ENCODE measurements around the gene IGFBP7. TPM values are rescaled to one million over a fixed set of nuclear protein-coding genes. Genes with fewer than 3 reads are reported as not detected.

IGFBP7 gene
- total RNA-seq, 1 donor = 16.6 TPM

DNA sequence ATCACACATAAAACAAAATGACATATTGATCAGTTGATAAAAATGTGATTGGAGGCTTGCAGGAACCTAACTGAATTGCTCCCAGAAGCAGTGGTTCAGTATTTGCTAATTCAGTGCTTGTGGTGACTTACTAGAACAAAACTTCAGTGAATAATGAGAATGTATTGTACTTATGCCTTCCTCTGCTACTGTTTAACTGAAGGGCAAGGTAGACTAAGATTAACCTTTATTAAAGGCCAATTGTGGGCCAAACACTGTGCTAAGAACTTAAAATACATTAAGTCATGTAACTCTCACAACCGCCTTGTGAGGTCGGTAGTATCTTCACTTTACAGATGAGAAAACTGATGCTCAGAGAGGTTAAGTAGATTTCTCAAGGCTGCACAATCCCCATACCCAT is 14.9 kb downstream of the IGFBP7 start:
- Histone ChIP-seq H3K4me3 (ENCODE audit: low read length) (no peak overlapping the region), H3K9me3 (ENCODE audit: low read depth, low read length) (no peaks in the 10 kb centered on the region), H3K4me1 (ENCODE audit: insufficient read depth, low read length) (peaks cover 6% of the 10 kb centered on the region), H3K27me3 (ENCODE audit: insufficient read depth, low read length) (no peaks in the 10 kb centered on the region)

DNA sequence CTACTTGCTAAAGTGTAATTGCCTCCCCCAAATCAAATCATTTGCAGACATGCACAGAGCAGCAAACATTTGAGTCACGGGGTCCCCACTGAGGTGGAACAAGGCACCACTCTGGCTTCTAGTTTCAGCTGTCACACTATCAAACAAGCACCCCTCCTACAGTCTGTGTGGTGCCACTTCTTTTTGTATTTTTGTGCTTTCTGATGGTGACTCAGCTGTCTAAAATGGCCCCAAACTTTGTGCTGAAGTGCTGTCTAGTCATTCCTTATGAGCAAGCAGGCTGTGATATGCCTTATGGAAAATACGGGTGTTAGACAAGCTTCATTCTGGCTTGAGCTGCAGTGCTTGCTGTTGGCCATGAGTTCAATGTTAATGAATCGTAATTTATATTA is 15.4 kb downstream of the IGFBP7 start:
- Histone ChIP-seq H3K4me3 (ENCODE audit: low read length) (no peak overlapping the region), H3K9me3 (ENCODE audit: low read depth, low read length) (no peaks in the 10 kb centered on the region), H3K27me3 (ENCODE audit: insufficient read depth, low read length) (no peaks in the 10 kb centered on the region), H3K4me1 (ENCODE audit: insufficient read depth, low read length) (peaks cover 9% of the 10 kb centered on the region)

DNA sequence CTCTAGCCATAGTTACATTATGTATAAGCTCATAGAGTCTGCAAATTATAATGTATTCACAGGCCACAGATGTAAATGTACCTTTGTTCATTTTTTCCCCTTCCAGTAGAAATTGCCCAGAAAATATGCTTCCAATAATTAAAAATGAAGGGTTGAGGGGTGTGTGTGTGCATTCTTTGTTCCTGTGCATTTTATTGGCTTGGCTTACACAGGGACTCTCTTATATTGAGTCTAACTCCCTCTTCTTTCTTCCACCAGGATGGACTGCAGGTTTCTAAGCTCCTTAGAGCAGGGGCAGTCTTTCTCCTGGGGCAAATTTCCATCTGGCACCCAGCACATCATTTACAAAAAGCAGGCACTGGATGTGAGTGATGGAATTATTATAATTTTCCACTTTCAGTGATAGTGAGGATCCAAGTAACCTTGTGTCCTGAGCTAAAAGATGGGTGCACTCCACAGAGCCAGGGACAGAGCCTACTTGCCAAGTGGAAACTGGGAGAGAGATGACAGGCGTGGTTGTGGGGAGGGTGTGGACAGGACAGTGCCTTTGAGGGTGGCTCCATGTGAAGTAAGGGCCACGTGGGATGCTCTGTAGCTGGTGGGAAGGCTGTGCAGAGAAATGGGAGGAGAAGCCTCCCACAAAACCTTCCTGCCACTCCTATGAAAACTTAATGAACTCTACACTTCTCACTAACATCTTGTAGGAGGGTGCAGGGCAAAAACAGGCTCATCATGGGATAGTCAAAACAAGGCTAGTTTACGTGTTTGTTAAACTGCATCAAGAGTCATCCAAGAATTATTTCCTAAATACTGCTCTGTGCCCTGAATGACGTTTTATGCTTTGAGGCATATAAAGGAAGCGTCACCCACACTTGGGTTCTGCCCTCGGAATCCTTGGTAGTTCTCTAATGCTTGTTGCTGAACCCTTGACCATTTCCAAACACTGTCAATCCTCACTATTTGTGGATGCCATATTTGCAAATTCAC is 16.0 kb downstream of the IGFBP7 start:
- H3K27me3 ChIP-seq (ENCODE audit: insufficient read depth, low read length) = no peaks in the 10 kb centered on the region
- no peak overlapping the region for H3K4me3 ChIP-seq (ENCODE audit: low read length)
- no peaks in the 10 kb centered on the region for H3K9me3 ChIP-seq (ENCODE audit: low read depth, low read length)
- H3K4me1 ChIP-seq (ENCODE audit: insufficient read depth, low read length) = peaks cover 14% of the 10 kb centered on the region

DNA sequence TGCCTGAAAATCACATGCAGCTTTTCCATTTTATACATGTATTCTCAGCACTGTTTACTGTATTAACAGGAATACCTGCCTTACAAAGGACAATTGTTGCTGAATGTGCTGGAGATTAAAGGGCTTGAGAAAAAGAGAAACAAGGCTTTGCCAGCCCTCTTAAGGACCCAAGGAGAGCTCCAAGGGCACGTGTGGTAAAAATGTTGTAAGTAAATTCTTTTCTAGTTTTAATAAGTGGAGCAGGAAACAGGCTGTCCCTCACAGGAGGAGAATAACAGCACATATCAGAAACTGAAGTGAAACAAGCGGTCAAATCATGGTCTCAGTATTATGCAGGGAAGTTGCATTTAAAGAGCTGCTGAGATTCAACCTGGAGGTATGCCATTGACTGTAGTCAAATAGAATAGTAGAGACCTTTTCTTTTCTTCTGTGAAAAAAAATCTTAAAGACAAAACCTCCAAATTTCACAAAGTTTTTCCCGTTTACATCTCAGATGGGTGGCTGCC is 18.5 kb downstream of the IGFBP7 start:
- no peak overlapping the region for H3K4me3 ChIP-seq (ENCODE audit: low read length)
- H3K4me1 ChIP-seq (ENCODE audit: insufficient read depth, low read length) = peaks cover 14% of the 10 kb centered on the region
- no peaks in the 10 kb centered on the region for H3K9me3 ChIP-seq (ENCODE audit: low read depth, low read length)
- no peaks in the 10 kb centered on the region for H3K27me3 ChIP-seq (ENCODE audit: insufficient read depth, low read length)

DNA sequence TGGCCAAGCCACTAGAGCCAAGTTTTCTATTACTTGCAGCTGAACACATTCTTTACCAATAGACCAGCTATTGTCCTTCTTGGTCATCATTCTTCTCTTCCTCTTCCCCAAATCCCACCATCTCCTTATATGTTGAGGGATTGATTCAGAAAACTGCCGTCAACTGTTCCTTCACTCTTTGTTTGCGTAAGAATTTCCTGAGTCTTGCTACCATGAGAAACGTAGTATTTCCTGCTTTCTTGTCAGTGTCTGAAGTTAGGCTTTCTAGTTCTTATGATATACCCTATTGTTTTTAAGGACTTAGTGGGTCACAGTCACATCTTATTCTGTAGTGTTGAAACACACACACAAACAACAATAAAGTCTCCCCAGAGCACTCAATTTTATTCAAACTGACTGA is 20.1 kb downstream of the IGFBP7 start:
- H3K9me3 ChIP-seq (ENCODE audit: low read depth, low read length) = no peaks in the 10 kb centered on the region
- peaks cover 14% of the 10 kb centered on the region for H3K4me1 ChIP-seq (ENCODE audit: insufficient read depth, low read length)
- no peak overlapping the region for H3K4me3 ChIP-seq (ENCODE audit: low read length)
- H3K27me3 ChIP-seq (ENCODE audit: insufficient read depth, low read length) = no peaks in the 10 kb centered on the region

DNA sequence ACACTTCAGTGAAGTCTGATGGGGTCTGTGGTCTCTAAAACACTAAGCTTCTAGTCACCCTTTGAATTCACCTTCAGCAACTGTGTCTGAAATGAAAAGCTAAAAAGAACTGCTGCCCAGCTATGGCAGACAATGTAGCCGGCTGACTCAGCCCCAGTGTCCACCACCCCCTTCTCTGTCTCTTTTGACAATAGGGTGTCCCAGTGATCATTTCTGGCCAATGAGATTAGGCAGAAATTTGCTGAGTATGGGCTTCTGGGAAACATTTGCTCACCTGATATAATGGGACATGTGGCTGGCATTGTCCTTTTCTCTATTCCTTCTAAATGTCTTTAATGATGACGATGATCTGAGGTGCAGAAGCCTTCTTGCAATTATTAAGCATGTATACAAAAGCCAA is 20.6 kb downstream of the IGFBP7 start:
- H3K9me3 ChIP-seq (ENCODE audit: low read depth, low read length) = no peaks in the 10 kb centered on the region
- no peaks in the 10 kb centered on the region for H3K27me3 ChIP-seq (ENCODE audit: insufficient read depth, low read length)
- no peak overlapping the region for H3K4me3 ChIP-seq (ENCODE audit: low read length)
- peaks cover 14% of the 10 kb centered on the region for H3K4me1 ChIP-seq (ENCODE audit: insufficient read depth, low read length)

DNA sequence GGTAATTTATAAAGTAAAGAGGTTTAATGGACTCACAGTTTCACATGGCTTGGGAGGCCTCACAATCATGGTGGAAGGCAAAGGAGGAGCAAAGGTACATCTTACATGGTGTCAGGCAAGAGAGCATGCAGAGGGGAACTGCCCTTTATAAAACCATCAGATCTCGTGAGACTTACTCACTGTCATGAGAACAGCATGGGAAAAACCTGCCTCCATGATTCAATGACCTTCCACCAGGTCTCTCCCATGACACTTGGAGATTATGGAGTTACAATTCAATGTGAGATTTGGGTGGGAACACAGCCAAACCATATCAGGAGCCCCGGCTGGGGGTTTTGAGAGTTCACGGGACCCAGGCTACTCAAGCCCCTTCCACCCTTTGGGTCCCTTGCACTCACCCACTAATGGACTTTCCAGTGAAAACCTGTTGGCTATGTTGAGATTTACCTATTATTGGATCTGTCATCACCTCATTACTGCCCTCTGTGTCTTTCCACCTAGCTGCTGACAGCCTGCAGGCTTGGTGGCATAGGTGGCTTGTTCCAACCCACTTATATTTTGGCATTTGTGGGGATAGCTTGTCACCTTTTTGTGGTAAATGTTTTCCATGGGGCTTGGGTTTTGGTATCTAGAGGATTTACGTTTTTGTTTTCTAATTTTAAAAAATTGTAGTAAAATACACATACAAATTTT is 24.0 kb downstream of the IGFBP7 start:
- Histone ChIP-seq H3K4me1 (ENCODE audit: insufficient read depth, low read length) (peaks cover 18% of the 10 kb centered on the region), H3K4me3 (ENCODE audit: low read length) (no peak overlapping the region), H3K9me3 (ENCODE audit: low read depth, low read length) (no peaks in the 10 kb centered on the region), H3K27me3 (ENCODE audit: insufficient read depth, low read length) (no peaks in the 10 kb centered on the region)

DNA sequence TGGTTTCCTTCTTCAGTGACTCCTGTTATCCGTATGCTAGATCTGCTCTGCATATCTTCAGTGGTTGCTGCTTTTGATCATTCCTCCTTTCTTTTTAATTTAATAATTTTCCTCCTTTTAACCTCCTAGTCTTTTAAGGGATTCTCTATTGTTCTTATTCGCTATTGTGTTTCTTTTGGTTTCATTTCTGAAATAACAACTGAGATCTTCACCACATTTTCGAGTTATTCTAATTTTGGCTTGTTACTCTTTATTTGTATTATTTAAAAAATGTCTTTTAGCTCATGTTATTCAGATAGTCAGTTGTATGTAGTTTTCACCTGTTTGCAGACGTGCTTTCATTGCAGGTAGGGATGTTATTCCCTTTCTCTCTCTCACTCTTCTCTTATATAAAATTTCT is 24.9 kb downstream of the IGFBP7 start:
- H3K4me3 ChIP-seq (ENCODE audit: low read length) = no peak overlapping the region
- no peaks in the 10 kb centered on the region for H3K9me3 ChIP-seq (ENCODE audit: low read depth, low read length)
- peaks cover 14% of the 10 kb centered on the region for H3K4me1 ChIP-seq (ENCODE audit: insufficient read depth, low read length)
- no peaks in the 10 kb centered on the region for H3K27me3 ChIP-seq (ENCODE audit: insufficient read depth, low read length)

DNA sequence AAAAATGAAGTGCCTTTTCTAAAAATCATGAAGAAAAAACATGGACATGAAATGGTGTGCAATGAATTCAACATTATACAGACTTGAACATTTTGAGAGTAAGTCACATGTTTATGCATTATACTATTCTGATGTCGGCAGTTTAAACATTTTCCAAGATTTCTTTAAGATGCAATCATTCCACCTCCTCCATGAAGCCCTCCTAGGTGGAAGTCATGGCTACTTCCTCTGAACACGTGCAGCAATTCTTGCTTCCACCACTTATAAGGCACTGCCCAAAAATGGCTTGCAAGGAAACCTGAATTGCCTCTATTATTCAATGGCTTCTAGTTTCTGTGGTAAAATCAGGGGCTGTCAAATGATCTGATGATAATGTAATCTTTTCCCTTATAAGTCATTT is 25.8 kb downstream of the IGFBP7 start:
- peaks cover 5% of the 10 kb centered on the region for H3K4me1 ChIP-seq (ENCODE audit: insufficient read depth, low read length)
- no peak overlapping the region for H3K4me3 ChIP-seq (ENCODE audit: low read length)
- no peaks in the 10 kb centered on the region for H3K27me3 ChIP-seq (ENCODE audit: insufficient read depth, low read length)
- H3K9me3 ChIP-seq (ENCODE audit: low read depth, low read length) = no peaks in the 10 kb centered on the region

DNA sequence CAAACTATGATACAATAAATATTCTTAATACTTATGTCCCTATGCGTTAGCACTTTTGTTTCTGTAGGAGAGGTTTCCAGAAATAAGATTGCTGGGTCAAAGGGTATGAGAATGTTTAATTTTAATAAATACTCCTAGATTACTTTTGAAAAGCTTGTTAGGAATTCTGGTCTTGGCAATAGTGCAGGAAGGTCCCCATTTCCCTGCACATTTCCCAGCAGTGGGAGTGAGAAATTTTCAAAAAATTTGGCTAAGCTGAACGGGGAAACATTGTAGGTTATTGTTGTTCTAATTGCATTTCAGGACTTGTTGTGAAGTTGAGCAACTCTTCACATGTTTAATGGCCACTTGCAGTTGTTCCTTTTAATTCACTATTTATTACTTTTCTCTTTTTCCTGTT is 27.1 kb downstream of the IGFBP7 start:
- no peaks in the 10 kb centered on the region for H3K27me3 ChIP-seq (ENCODE audit: insufficient read depth, low read length)
- no peak overlapping the region for H3K4me3 ChIP-seq (ENCODE audit: low read length)
- no peaks in the 10 kb centered on the region for H3K9me3 ChIP-seq (ENCODE audit: low read depth, low read length)
- peaks cover 4% of the 10 kb centered on the region for H3K4me1 ChIP-seq (ENCODE audit: insufficient read depth, low read length)

DNA sequence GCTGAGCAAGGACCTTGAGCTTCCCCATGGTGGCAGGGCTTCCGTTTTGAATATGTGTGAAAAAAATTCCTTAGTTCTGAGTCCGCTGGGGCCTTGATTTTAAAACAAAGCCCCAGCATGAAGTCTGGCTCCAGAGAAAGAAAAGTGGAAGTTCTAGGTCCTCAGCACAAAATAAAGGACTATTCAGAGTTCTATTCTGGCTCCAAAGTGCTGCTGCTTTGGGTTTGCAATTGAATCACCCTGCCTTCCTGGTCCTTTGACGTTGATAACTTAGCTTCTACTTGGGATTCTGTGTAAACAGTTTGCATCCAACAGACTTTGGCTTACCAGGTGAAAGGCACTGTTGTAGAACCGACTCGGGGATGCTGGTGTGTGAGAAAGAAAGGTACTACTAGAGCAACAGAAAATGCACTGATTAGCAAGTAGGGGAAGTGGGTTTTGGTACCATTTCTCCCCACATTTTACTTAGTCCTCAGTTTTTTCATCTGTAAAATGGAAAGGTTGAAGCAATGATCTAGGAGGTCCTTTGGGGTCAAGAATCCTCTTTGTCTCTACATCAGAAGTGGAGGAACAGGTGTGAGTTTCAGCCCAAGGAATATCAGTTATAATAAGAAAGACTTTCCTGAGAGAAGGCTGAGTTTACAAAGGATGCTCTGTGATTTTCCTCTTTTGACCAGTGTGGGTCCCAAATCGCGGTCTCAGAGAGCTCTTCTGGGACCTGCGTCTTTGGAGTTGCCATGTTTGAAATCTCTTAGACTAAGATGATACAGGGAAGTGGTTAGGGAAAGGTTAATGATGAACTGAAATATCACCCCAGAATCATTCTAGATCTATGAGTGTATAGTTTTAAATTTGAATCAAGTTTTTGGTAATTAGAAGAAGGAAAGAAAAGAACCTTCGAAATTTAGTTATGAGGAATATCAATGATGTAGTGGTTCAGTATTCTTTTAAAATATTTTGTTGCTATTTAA is 28.2 kb downstream of the IGFBP7 start:
- Histone ChIP-seq H3K27me3 (ENCODE audit: insufficient read depth, low read length) (no peaks in the 10 kb centered on the region), H3K4me3 (ENCODE audit: low read length) (no peak overlapping the region), H3K9me3 (ENCODE audit: low read depth, low read length) (no peaks in the 10 kb centered on the region), H3K4me1 (ENCODE audit: insufficient read depth, low read length) (peaks cover 4% of the 10 kb centered on the region)

DNA sequence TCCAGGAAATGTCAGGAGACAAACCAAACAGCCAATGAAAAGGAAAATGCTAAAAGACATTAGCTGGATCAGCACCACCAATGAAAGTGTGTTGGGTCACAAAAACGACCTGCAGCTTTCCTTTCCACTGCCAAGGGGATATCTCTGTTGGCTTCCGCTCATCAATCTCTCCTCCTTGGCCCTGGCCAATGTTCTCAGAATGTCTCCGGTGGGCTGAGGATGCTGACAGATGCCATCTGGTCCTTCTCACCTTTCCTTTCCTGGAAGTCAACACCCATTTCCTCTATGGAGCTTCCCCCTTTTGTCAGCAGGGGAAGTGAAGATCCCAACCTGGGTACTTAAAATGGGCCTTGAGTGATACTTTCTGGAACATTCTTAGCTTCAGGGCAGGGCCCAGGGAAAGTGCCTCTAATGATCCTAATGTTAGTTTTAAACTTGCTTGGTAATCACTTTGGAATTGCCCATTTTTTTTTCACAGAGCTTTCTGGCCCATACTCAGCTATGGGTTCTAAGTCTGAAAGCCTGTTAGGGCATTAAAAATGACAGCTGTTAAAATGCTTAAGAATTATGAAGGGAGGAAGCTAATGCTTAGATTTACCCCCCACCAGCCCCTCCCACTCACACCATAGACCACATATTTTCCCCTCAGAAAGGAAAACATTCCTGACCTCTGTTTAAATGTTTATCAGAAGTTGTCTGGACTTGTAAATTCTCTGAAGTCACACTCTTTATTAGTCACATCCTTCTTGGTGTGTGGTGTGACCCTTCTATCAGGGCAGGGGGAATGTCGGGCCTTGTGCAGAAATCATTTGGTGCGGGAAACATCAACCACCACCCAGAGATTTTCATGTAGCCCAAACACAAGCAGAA is 29.2 kb downstream of the IGFBP7 start:
- Histone ChIP-seq H3K4me1 (ENCODE audit: insufficient read depth, low read length) (peaks cover 4% of the 10 kb centered on the region), H3K27me3 (ENCODE audit: insufficient read depth, low read length) (no peaks in the 10 kb centered on the region), H3K4me3 (ENCODE audit: low read length) (no peak overlapping the region), H3K9me3 (ENCODE audit: low read depth, low read length) (no peaks in the 10 kb centered on the region)

DNA sequence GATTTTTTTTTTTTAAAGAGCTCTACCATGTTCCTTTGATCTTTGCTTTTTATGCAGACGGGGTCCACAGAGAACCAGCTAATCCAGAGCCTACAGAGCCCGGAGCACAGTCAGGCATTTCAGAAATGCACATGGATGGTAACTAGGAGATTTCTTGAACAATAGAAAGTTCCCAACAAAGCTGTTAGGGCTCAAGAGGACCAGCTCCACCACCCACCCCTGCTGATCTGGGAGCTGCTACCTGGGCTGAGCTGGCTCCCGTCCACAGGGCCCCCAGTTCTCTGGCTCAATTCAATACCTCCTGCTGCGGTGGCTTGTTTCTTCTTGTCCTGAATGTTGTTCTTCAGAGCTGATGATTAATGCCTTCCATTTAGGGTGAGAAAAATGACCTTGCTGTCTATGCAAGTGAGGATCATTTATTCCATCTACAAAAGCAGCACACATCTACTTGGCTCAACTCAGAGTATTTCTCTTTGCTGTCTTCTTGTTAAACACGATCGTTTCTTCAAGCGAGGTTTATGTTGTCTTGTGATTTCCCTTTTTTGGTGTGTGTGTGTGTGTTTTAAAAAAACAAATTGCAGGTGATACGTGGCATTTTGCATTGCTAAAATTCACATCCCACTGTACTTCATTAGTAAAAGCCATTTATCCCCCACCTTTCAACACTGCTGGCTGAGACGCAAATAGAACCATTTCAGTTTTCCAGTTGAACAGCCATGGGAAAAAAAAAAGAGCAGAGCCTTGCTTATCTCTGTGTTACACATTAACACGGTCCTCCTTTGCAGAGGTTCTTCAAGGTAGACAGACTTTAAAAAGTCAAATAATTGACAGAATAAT is 31.3 kb downstream of the IGFBP7 start:
- Histone ChIP-seq H3K4me1 (ENCODE audit: insufficient read depth, low read length) (peaks cover 4% of the 10 kb centered on the region), H3K4me3 (ENCODE audit: low read length) (no peak overlapping the region), H3K27me3 (ENCODE audit: insufficient read depth, low read length) (no peaks in the 10 kb centered on the region), H3K9me3 (ENCODE audit: low read depth, low read length) (no peaks in the 10 kb centered on the region)

Data from mononuclear cell (primary cell).